Loucy (cell line): ENCODE data around the gene ADH1C.
"Not testable (repeated sequence)": the region's sequence is repeated elsewhere in the genome, so short reads cannot be mapped to it uniquely, and the experiment has no call there.

Source experiments
- H2AFZ ChIP-seq: fragments of 200-600 bp; sonication (generic); 2 replicates; pipeline ENCODE4 v1.6.0; 2016; ENCODE audit warnings: antibody characterized with exemption, mild to moderate bottlenecking, low read length, moderate library complexity
- H3F3A ChIP-seq: fragments of 200-600 bp; 2 replicates; pipeline ENCODE4 v1.6.0; 2016; ENCODE audit warnings: antibody characterized with exemption, low read depth, mild to moderate bottlenecking
- H3K27me3 ChIP-seq: fragments of 200-600 bp; sonication (generic); 2 replicates; pipeline ENCODE4 v1.6.1; 2014; ENCODE audit warnings: low read length, mild to moderate bottlenecking; ENCODE audit not compliant: insufficient read depth, poor library complexity, severe bottlenecking
- H3K36me3 ChIP-seq: fragments of 200-600 bp; sonication (generic); 2 replicates; pipeline ENCODE4 v1.6.1; 2016; ENCODE audit warnings: low read length; ENCODE audit not compliant: insufficient read depth
- H3K4me1 ChIP-seq: fragments of 200-600 bp; sonication (generic); 2 replicates; pipeline ENCODE4 v1.5.1; 2014; ENCODE audit warnings: low read length, mild to moderate bottlenecking; ENCODE audit not compliant: insufficient read depth, poor library complexity, severe bottlenecking
- H3K4me2 ChIP-seq: fragments of 200-600 bp; sonication (generic); 2 replicates; pipeline ENCODE4 v1.6.0; 2014; ENCODE audit warnings: antibody characterized with exemption, low read length, low read depth, mild to moderate bottlenecking; ENCODE audit not compliant: poor library complexity, severe bottlenecking
- H3K4me3 ChIP-seq: fragments of 200-600 bp; sonication (generic); 2 replicates; pipeline ENCODE4 v1.5.1; 2014; ENCODE audit warnings: low read length, mild to moderate bottlenecking, mixed read lengths; ENCODE audit not compliant: poor library complexity, severe bottlenecking
- H3K79me2 ChIP-seq: fragments of 200-600 bp; sonication (generic); 2 replicates; pipeline ENCODE4 v1.6.1; 2014; ENCODE audit warnings: low read length; ENCODE audit not compliant: insufficient read depth
- H3K9ac ChIP-seq: fragments of 200-600 bp; sonication (generic); 2 replicates; pipeline ENCODE4 v1.6.0; 2014; ENCODE audit warnings: mild to moderate bottlenecking, low read depth, low read length, moderate library complexity; ENCODE audit not compliant: poor library complexity, severe bottlenecking
- H3K9me2 ChIP-seq: fragments of 200-600 bp; sonication (generic); replicated peaks from 2 replicates; pipeline ENCODE4 v1.6.1; 2016; ENCODE audit warnings: low read depth, low read length, mixed read lengths
- H3K9me3 ChIP-seq: fragments of 200-600 bp; sonication (generic); 2 replicates; pipeline ENCODE4 v1.6.1; 2014; ENCODE audit warnings: mild to moderate bottlenecking, antibody characterized with exemption, low read length, low read depth; ENCODE audit not compliant: insufficient read depth
- H4K20me1 ChIP-seq: fragments of 200-600 bp; sonication (generic); 2 replicates; pipeline ENCODE4 v1.6.0; 2014; ENCODE audit warnings: antibody characterized with exemption, low read length, mild to moderate bottlenecking; ENCODE audit not compliant: insufficient read depth, poor library complexity, severe bottlenecking
- EZH2phosphoT487 ChIP-seq: fragments of 200-600 bp; IDR thresholded peaks from 2 replicates; pipeline ENCODE4 v1.6.1; 2018; ENCODE audit warnings: antibody characterized with exemption, mild to moderate bottlenecking, moderate library complexity, borderline replicate concordance
- TF ChIP-seq, protein P1 (sequence below): fragments of 200-600 bp; sonication (generic); conservative IDR thresholded peaks from 2 replicates; pipeline ENCODE4 v1.5.1; 2014; ENCODE audit warnings: mild to moderate bottlenecking, antibody characterized with exemption, low read length

The ADH1C gene

GRCh38 chr4:99372464-99372863, 19.9 kb upstream of the ADH1C start:
- H3K9ac ChIP-seq, H3F3A ChIP-seq, H3K9me2 ChIP-seq, H4K20me1 ChIP-seq, H3K9me3 ChIP-seq, H3K4me2 ChIP-seq, H3K4me3 ChIP-seq, H3K79me2 ChIP-seq, H2AFZ ChIP-seq, H3K36me3 ChIP-seq, H3K4me1 ChIP-seq, H3K27me3 ChIP-seq: not testable (repeated sequence)

- H3K36me3 ChIP-seq, H3K4me1 ChIP-seq: not testable (repeated sequence)
These were observed 15.3 kb upstream of the ADH1C start for GRCh38 chr4:99367817-99368216.

GRCh38 chr4:99366491-99366890, 13.9 kb upstream of the ADH1C start:
- Histone ChIP-seq H3K4me1 (no peaks in the 10 kb centered on the region), H4K20me1 (no peaks in the 10 kb centered on the region), H3K4me3 (no peak overlapping the region), H3F3A (no peaks in the 10 kb centered on the region), H3K27me3 (no peaks in the 10 kb centered on the region), H3K36me3 (no peaks in the 10 kb centered on the region), H2AFZ (no peak overlapping the region), H3K4me2 (no peak overlapping the region), H3K9me3 (no peaks in the 10 kb centered on the region), H3K9ac (no peak overlapping the region), H3K9me2 (no peaks in the 10 kb centered on the region), H3K79me2 (no peaks in the 10 kb centered on the region)
- TF ChIP-seq, protein P1, sequence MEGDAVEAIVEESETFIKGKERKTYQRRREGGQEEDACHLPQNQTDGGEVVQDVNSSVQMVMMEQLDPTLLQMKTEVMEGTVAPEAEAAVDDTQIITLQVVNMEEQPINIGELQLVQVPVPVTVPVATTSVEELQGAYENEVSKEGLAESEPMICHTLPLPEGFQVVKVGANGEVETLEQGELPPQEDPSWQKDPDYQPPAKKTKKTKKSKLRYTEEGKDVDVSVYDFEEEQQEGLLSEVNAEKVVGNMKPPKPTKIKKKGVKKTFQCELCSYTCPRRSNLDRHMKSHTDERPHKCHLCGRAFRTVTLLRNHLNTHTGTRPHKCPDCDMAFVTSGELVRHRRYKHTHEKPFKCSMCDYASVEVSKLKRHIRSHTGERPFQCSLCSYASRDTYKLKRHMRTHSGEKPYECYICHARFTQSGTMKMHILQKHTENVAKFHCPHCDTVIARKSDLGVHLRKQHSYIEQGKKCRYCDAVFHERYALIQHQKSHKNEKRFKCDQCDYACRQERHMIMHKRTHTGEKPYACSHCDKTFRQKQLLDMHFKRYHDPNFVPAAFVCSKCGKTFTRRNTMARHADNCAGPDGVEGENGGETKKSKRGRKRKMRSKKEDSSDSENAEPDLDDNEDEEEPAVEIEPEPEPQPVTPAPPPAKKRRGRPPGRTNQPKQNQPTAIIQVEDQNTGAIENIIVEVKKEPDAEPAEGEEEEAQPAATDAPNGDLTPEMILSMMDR = no peak
- TF ChIP-seq EZH2phosphoT487 = no peak

More at GRCh38 chr4:99367817-99368216, 15.3 kb upstream of the ADH1C start:
- H3K9me2 ChIP-seq, H3K79me2 ChIP-seq, H3F3A ChIP-seq, H4K20me1 ChIP-seq, H3K4me3 ChIP-seq, H3K9ac ChIP-seq, H3K27me3 ChIP-seq, H2AFZ ChIP-seq, H3K9me3 ChIP-seq, H3K4me2 ChIP-seq: not testable (repeated sequence)

DNA sequence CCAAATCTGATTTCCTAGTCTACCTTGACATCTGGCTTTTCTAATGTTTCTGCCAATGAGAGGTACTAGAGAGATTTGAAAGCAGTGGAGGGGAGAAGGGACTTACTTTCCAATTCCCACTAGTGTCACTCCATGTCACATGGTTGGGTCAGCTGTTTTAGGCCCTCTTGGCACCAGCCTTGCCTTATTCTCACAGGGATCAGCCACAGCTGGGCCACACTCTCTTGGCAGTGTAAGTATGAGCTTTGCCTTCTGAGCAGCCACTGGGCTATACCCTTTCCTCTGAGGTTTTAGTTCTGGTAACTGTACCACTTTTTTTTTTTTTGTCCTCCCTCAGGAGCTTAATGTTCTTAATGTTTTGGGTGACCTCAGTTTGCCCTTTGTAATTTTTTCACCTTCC, 10.2 kb upstream of the ADH1C start:
- Histone ChIP-seq H3K36me3 (no peaks in the 10 kb centered on the region), H3K27me3 (no peaks in the 10 kb centered on the region), H3K9ac (no peak overlapping the region), H3K4me3 (no peak overlapping the region), H3K4me2 (no peak overlapping the region), H2AFZ (no peak overlapping the region), H4K20me1 (no peaks in the 10 kb centered on the region), H3F3A (no peaks in the 10 kb centered on the region), H3K4me1 (no peaks in the 10 kb centered on the region), H3K9me2 (no peaks in the 10 kb centered on the region), H3K9me3 (no peaks in the 10 kb centered on the region), H3K79me2 (no peaks in the 10 kb centered on the region)
- TF ChIP-seq, protein P1 = no peak
- TF ChIP-seq EZH2phosphoT487 = no peak
